Stimulated activated CD8-positive, alpha-beta memory T cell treated with anti-CD3 and anti-CD28 coated beads, Interleukin-4, amount 100 ng/mL, for 48 hours (primary cell): ENCODE data around the gene KCNIP1.

Experiments used
- DNase-seq: peaks from one replicate; pipeline ENCODE4 v3.0.0-alpha.2; 2020

Gene KCNIP1

GRCh38 chr5:170483701-170484458, 19.9 kb upstream of the KCNIP1 start:
- no peak for DNase-seq

- DNase-seq: no peak
These were observed 19.4 kb upstream of the KCNIP1 start for GRCh38 chr5:170484459-170484831.

GRCh38 chr5:170484847-170485615, 18.8 kb upstream of the KCNIP1 start:
- DNase-seq: no peak

GRCh38 chr5:170485616-170485911, 18.3 kb upstream of the KCNIP1 start:
- DNase-seq: no peak

- DNase-seq: no peak
These were observed 17.4 kb upstream of the KCNIP1 start for GRCh38 chr5:170486371-170486770.

- no peak for DNase-seq
These were observed 15.2 kb upstream of the KCNIP1 start for GRCh38 chr5:170488570-170488969.

- DNase-seq: no peak
These were observed 14.6 kb upstream of the KCNIP1 start for GRCh38 chr5:170489199-170489598.

GRCh38 chr5:170490381-170490780, 13.4 kb upstream of the KCNIP1 start:
- no peak for DNase-seq

- DNase-seq: no peak
These were observed 12.3 kb upstream of the KCNIP1 start for GRCh38 chr5:170491479-170491878.

- no peak for DNase-seq
These were observed 10.6 kb upstream of the KCNIP1 start for GRCh38 chr5:170493028-170493820.

- DNase-seq: no peak
These were observed 9.8 kb upstream of the KCNIP1 start for GRCh38 chr5:170494041-170494440.

- no peak for DNase-seq
These were observed 7.8 kb upstream of the KCNIP1 start for GRCh38 chr5:170495825-170496661.

- no peak for DNase-seq
These were observed 7.2 kb upstream of the KCNIP1 start for GRCh38 chr5:170496662-170497028.

- no peak for DNase-seq
These were observed 6.3 kb upstream of the KCNIP1 start for GRCh38 chr5:170497311-170498038.

GRCh38 chr5:170498811-170499351, 4.9 kb upstream of the KCNIP1 start:
- no peak for DNase-seq

GRCh38 chr5:170499621-170500020, 4.2 kb upstream of the KCNIP1 start:
- no peak for DNase-seq

GRCh38 chr5:170501361-170501760, 2.5 kb upstream of the KCNIP1 start:
- DNase-seq: no peak

GRCh38 chr5:170501931-170502330, 1.9 kb upstream of the KCNIP1 start:
- DNase-seq: no peak

- no peak for DNase-seq
These were observed 921 bp downstream of the KCNIP1 start for GRCh38 chr5:170504616-170505266.

GRCh38 chr5:170508036-170508435, 4.2 kb downstream of the KCNIP1 start:
- DNase-seq: no peak

- no peak for DNase-seq
These were observed 5.0 kb downstream of the KCNIP1 start for GRCh38 chr5:170508660-170509347.
